ENCODE measurements around the gene LRRC75B.

Gene LRRC75B

DNA sequence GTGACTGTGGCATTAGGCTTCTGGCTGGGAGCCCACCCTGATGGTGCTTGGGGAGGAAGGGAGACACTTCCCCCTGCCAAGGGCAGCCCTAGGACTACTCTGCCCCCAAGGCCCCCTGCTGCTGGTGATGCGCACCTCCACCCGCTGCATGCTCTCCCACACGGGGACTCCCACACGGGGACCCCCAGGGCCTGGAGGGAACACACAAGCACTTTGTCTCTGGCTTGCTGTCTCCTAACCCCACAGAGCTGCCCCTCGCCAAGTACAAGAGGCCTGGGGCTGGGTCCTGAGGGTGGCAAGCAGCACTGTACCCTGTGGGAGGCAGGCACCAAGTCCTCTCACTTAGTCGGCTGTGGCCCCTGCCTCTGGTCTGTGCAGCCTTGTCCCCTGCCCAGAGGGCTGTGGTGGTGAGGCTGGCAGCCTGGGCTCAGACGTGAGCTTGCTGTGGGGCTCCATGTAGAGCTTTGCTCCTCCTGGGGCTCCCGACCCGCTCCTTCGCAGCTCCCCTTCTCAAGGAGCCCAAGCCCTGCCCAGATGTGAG, 7.9 kb downstream of the LRRC75B start:
- TF ChIP-seq, protein P1, sequence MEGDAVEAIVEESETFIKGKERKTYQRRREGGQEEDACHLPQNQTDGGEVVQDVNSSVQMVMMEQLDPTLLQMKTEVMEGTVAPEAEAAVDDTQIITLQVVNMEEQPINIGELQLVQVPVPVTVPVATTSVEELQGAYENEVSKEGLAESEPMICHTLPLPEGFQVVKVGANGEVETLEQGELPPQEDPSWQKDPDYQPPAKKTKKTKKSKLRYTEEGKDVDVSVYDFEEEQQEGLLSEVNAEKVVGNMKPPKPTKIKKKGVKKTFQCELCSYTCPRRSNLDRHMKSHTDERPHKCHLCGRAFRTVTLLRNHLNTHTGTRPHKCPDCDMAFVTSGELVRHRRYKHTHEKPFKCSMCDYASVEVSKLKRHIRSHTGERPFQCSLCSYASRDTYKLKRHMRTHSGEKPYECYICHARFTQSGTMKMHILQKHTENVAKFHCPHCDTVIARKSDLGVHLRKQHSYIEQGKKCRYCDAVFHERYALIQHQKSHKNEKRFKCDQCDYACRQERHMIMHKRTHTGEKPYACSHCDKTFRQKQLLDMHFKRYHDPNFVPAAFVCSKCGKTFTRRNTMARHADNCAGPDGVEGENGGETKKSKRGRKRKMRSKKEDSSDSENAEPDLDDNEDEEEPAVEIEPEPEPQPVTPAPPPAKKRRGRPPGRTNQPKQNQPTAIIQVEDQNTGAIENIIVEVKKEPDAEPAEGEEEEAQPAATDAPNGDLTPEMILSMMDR (IDR thresholded peaks at IDR 0.05; ENCODE audit: borderline replicate concordance, insufficient read depth, low read depth, low read length) = no peak

DNA sequence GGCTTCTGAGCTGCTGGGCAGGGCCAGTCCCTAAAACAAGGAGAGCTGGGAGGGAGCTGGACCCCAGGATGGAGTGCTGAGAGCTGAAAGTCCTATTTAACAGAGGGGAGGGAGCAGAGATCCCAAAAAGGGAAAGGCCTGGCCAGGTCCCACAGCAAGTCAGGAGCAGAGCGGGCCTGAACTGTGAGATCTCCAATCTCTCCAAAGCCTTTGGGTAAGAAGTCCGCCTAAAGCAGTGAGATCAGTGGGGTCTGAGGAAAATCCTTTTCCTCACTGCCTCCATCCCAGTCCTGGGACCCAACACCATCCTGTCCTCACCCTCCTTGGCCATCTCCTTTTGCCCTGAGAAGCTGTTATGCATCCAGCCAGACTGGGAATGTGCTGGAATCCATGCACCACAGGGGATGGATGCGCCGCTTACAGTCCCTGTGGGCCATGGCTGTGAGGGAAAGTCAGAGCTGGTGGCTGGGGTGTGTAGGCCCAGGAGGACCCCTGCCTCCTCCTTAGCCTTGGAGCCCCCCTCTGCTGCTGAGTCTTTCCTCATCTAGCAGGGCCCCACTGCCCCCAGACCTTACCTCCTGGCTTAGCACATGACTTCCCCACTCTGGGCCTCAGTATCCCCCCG, 8.6 kb downstream of the LRRC75B start:
- no peak overlapping the region for H3K4me3 ChIP-seq (ENCODE audit: low read depth, low read length)
- TF ChIP-seq, protein P1 (IDR thresholded peaks at IDR 0.05; ENCODE audit: borderline replicate concordance, insufficient read depth, low read depth, low read length) = no peak

More for the DNA sequence above, 7.9 kb downstream of the LRRC75B start:
- no peak overlapping the region for H3K4me3 ChIP-seq (ENCODE audit: low read depth, low read length)

DNA sequence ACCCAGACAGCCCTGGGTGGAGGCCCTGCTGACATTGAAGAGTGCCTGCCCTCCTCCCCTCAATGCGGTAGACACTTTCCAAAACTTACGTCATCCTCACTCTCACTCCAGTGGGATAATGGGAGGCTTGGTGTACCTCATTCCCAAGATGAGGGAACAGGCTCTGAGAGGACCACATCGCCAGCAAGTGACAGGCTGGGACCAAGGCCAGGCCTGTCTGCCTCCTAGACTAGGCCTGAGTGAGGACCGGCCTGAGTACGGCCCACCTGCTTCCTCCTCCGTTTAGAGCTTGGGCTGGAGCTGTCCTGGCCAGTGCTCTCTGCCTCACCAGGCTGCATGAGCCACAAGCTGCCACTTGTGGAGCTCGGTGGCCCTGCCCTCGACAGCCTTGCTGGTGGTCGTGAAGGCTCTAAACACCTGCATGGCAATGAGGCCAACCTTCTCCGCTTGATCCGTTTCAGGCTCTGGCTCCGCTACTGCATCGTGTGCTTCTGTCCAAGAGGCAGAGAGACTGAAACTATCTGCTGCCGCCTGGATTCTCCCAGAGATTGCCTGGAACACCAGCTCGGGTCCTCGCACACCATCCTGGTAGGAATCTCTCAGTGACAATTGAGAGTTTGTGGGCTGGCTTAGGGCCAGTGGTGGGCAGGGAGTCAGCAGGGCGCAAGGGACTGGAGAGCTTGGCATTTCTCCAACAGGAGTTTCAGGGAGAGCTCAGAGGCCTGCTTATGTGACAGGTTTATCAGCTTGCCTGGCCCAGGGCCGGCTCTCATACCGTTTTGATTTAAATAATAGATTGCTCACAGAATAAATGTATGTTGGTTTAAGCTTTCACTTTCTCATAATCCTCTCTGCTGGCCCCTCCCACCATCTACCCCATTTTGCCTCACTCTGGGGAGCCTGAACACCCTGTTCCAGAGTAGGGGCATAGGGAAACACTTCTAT, 9.4 kb downstream of the LRRC75B start:
- H3K4me3 ChIP-seq (ENCODE audit: low read depth, low read length) = no peak overlapping the region
- TF ChIP-seq, protein P1 (IDR thresholded peaks at IDR 0.05; ENCODE audit: borderline replicate concordance, insufficient read depth, low read depth, low read length) = no peak

DNA sequence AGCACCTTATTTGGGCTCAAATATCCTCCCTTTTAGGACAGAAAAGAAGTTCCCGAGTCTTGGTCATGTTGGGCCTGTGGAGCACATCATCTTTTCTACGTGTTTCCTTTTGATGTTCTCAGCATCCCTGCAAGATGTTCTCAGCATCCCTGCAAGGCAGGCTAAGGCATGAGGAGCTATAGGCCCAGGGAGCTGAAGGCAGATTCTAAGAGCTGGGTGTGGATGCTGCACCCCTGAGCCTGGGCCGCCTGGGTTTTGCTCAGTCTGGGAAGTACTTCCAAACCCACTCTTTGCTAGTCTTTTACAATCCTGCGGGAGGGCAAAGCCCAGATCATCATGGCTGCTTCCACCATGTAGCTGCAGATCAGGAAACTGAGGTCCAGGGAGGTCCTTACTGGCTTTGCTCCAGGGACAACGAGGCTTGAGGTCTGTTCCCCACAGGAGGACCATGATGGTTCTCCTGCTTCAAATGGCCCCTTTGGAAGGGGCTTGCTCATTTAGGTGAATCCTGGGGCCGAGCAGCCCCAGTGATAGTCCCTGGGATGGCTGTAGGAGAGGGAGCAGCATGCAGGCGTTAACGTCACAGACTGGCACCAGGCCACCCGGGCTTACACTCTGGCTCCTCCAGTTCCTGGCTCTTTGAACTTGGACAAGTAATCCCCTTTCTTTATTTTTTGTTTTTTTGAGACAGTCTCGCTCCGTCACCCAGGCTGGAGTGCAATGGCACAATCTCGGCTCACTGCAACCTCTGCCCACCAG, 10.6 kb downstream of the LRRC75B start:
- no peak overlapping the region for H3K4me3 ChIP-seq (ENCODE audit: low read depth, low read length)
- TF ChIP-seq, protein P1 (IDR thresholded peaks at IDR 0.05; ENCODE audit: borderline replicate concordance, insufficient read depth, low read depth, low read length) = no peak

DNA sequence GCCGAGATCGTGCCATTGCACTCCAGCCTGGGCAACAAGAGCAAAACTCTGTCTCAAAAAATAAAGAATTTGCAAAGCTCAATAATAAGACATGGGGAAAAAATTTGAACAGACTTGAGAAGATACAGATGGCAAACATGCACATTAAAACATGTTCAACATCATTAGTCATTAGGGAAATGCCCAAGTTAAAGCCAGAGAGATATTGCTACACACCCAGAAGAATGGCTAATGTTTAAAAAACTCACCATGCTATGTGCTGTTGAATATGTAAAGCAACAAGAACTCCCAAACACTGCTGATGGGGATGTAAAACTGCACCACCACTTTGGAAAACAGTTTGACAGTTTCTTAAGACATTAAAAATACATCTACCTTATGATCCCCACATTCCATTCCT, 12.6 kb downstream of the LRRC75B start:
- TF ChIP-seq, protein P1 (IDR thresholded peaks at IDR 0.05; ENCODE audit: borderline replicate concordance, insufficient read depth, low read depth, low read length) = no peak
- no peak overlapping the region for H3K4me3 ChIP-seq (ENCODE audit: low read depth, low read length)

DNA sequence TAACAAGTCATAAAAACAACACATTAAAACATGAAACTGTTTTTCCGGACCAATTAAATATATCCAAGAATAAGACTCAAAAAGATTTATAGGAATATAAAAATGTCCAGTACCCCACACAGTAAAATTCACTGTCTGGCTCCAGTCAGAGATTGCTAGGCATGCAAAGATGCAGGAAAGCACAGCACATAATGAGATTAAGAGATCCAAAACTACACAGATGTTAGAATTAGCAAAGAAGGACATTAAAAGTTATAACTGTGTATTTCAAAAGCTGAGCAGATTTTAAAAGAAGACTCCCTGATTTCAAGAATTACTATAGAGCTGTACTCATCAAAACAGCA, 13.6 kb downstream of the LRRC75B start:
- no peak overlapping the region for H3K4me3 ChIP-seq (ENCODE audit: low read depth, low read length)
- TF ChIP-seq, protein P1 (IDR thresholded peaks at IDR 0.05; ENCODE audit: borderline replicate concordance, insufficient read depth, low read depth, low read length) = no peak
